PC-3 (cell line): Measurements from ENCODE around the gene TRAPPC2L. TPM values are rescaled to one million over a fixed set of nuclear protein-coding genes. Genes with fewer than 3 reads are reported as not detected.

Experiments
- ATAC-seq: fragments of 200-7000 bp; cut with Tn5 transposase; 2 replicates; pipeline ENCODE4 v1.9.1; 2020; ENCODE audit warnings: mild to moderate bottlenecking, moderate library complexity
- BruUV-seq: library from RNA; stranded (reverse); fragments of 400-500 nt; replicated peaks from 2 replicates; lab custom pipeline; 2021; lab: Mats Ljungman, UMichigan
- CTCF ChIA-PET: fragments of 300-600 bp; sonication (Branson Sonifier 250); formaldehyde crosslinking; loops from one replicate; lab custom pipeline; 2022; ENCODE audit warnings: antibody characterized with exemption; lab: Charles Lee
- POLR2A ChIA-PET: fragments of 300-600 bp; sonication (Branson Sonifier 250); formaldehyde crosslinking; loops from one replicate; lab custom pipeline; 2022; ENCODE audit warnings: antibody characterized with exemption; ENCODE audit not compliant: unreplicated experiment; lab: Charles Lee
- DNase-seq: peaks from one replicate; pipeline ENCODE4 v3.0.0-alpha.2; 2015
- H2AFZ ChIP-seq: fragments of 300-600 bp; sonication (generic); 2 replicates; pipeline ENCODE4 v1.6.0; 2016; ENCODE audit warnings: antibody characterized with exemption, low read length
- H3F3A ChIP-seq: fragments of 300-600 bp; sonication (generic); one replicate; pipeline ENCODE4 v1.6.0; 2017; ENCODE audit warnings: antibody characterized with exemption, low read length, control low read depth, mild to moderate bottlenecking; ENCODE audit not compliant: unreplicated experiment
- H3K27ac ChIP-seq: fragments of 300-600 bp; sonication (generic); 2 replicates; pipeline ENCODE4 v1.5.1; 2016; ENCODE audit warnings: mild to moderate bottlenecking, low read length
- H3K27me3 ChIP-seq: fragments of 300-600 bp; sonication (generic); 2 replicates; pipeline ENCODE4 v1.6.1; 2016; ENCODE audit warnings: low read length, mixed read lengths
- H3K36me3 ChIP-seq: fragments of 300-600 bp; sonication (generic); 2 replicates; pipeline ENCODE4 v1.6.1; 2016; ENCODE audit warnings: low read depth, mixed run types, low read length, mixed read lengths
- H3K4me1 ChIP-seq: fragments of 300-600 bp; sonication (generic); 2 replicates; pipeline ENCODE4 v1.5.1; 2016; ENCODE audit warnings: low read length; ENCODE audit not compliant: insufficient read depth
- H3K4me2 ChIP-seq: fragments of 300-600 bp; sonication (generic); 2 replicates; pipeline ENCODE4 v1.6.0; 2016; ENCODE audit warnings: low read length
- H3K4me3 ChIP-seq: fragments of 300-600 bp; sonication (generic); 2 replicates; pipeline ENCODE4 v1.5.1; 2016; ENCODE audit warnings: mild to moderate bottlenecking, low read length, mixed read lengths
- H3K79me2 ChIP-seq: fragments of 300-600 bp; sonication (generic); 2 replicates; pipeline ENCODE4 v1.6.1; 2017; ENCODE audit warnings: low read length, mixed read lengths
- H3K9ac ChIP-seq: fragments of 300-600 bp; sonication (generic); 2 replicates; pipeline ENCODE4 v1.6.0; 2016; ENCODE audit warnings: mild to moderate bottlenecking, low read length
- H3K9me2 ChIP-seq: fragments of 300-600 bp; sonication (generic); replicated peaks from 2 replicates; pipeline ENCODE4 v1.6.1; 2016; ENCODE audit warnings: mixed run types, low read length, mixed read lengths
- H3K9me3 ChIP-seq: fragments of 300-600 bp; sonication (generic); 2 replicates; pipeline ENCODE4 v1.6.1; 2016; ENCODE audit warnings: low read length, mixed read lengths
- H4K20me1 ChIP-seq: fragments of 300-600 bp; sonication (generic); 2 replicates; pipeline ENCODE4 v1.6.1; 2016; ENCODE audit warnings: low read length, mixed read lengths
- CTCF ChIP-seq: fragments of 300-600 bp; sonication (generic); conservative IDR thresholded peaks from 2 replicates; pipeline ENCODE4 v1.5.1; 2017; ENCODE audit warnings: antibody characterized with exemption, low read depth, mild to moderate bottlenecking, low read length
- EZH2 ChIP-seq: fragments of 300-600 bp; sonication (generic); IDR thresholded peaks from one replicate; pipeline ENCODE4 v1.6.1; 2017; ENCODE audit warnings: antibody characterized with exemption, mild to moderate bottlenecking, low read length; ENCODE audit not compliant: unreplicated experiment
- EZH2phosphoT487 ChIP-seq: fragments of 300-600 bp; sonication (generic); IDR thresholded peaks from 2 replicates; pipeline ENCODE4 v1.6.1; 2018; ENCODE audit warnings: mild to moderate bottlenecking, antibody characterized with exemption, low read length, borderline replicate concordance
- intact Hi-C: fragments of 100-400 bp; cut with micrococcal nuclease; formaldehyde crosslinking; loops from 2 replicates; pipeline ENCODE4 v1.9.0; 2023
- total RNA-seq: library from RNA; depleted of rRNA; stranded (reverse); fragments of >200 nt; gene quantifications from 2 replicates; pipeline ENCODE4 v1.2.3, GENCODE V29; 2014

The TRAPPC2L gene
- total RNA-seq, 1 experiment from 2014 or later: 77.5 TPM

DNA sequence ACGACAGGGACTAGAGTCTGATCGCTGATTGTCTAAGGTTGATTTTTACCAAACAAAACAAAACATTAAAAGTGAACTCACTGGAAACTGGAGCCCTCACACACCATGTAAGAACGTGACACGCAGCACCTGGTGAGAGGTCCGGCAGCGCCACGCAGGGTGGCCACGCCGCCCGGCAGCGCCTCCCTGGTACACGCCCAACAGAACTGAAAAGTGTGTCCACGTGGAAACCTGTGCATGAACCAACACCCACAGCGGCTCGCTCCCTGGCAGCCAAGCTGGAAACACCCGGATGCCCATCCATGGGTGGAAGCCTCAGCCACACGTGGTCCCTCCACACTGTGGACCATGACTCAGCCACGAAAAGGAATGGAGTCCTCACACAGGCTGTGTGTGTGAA is 9.3 kb upstream of the TRAPPC2L start:
- Histone ChIP-seq H3K9ac (no peak overlapping the region), H3K4me3 (no peak overlapping the region), H3K4me1 (no peaks in the 10 kb centered on the region), H3K9me2 (no peaks in the 10 kb centered on the region), H3K36me3 (no peaks in the 10 kb centered on the region), H4K20me1 (no peaks in the 10 kb centered on the region), H3F3A (no peaks in the 10 kb centered on the region), H3K27me3 (no peaks in the 10 kb centered on the region), H3K79me2 (no peaks in the 10 kb centered on the region), H3K4me2 (no peak overlapping the region), H3K27ac (no peak overlapping the region), H2AFZ (no peak overlapping the region), H3K9me3 (no peaks in the 10 kb centered on the region)
- ChIA-PET CTCF (no interaction called here), POLR2A (no interaction called here)
- intact Hi-C loops: no loop called here
- TF ChIP-seq CTCF (no peak), EZH2 (no peak)
- ATAC-seq (no peak), DNase-seq (no peak)
- BruUV-seq: no TSS peak

- H3K4me3 ChIP-seq: no peak overlapping the region
- H3F3A ChIP-seq: no peaks in the 10 kb centered on the region
- no peak overlapping the region for H3K27ac ChIP-seq
- no peak for TF ChIP-seq CTCF
- no peak for TF ChIP-seq EZH2
- TF ChIP-seq EZH2phosphoT487: no peak
- H3K27me3 ChIP-seq: no peaks in the 10 kb centered on the region
- no peaks in the 10 kb centered on the region for H3K36me3 ChIP-seq
- ChIA-PET CTCF (no interaction called here), POLR2A (no interaction called here)
- no peaks in the 10 kb centered on the region for H3K4me1 ChIP-seq
- H4K20me1 ChIP-seq: no peaks in the 10 kb centered on the region
- intact Hi-C loops: no loop called here
- H3K9ac ChIP-seq: no peak overlapping the region
- no peak overlapping the region for H3K4me2 ChIP-seq
- H3K9me2 ChIP-seq: no peaks in the 10 kb centered on the region
- BruUV-seq: no TSS peak
- H3K79me2 ChIP-seq: no peaks in the 10 kb centered on the region
- no peaks in the 10 kb centered on the region for H3K9me3 ChIP-seq
- ATAC-seq (no peak), DNase-seq (no peak)
- H2AFZ ChIP-seq: no peak overlapping the region
Measured at GRCh38 chr16:88848557-88848956, 8.4 kb upstream of the TRAPPC2L start.

GRCh38 chr16:88850531-88851199 is 6.3 kb upstream of the TRAPPC2L start:
- Histone ChIP-seq H3K9me3 (no peaks in the 10 kb centered on the region), H3F3A (no peaks in the 10 kb centered on the region), H3K4me3 (no peak overlapping the region), H3K27ac (no peak overlapping the region), H3K27me3 (no peaks in the 10 kb centered on the region), H3K9ac (no peak overlapping the region), H2AFZ (no peak overlapping the region), H4K20me1 (no peaks in the 10 kb centered on the region), H3K36me3 (no peaks in the 10 kb centered on the region), H3K79me2 (peaks cover 2% of the 10 kb centered on the region), H3K9me2 (no peaks in the 10 kb centered on the region), H3K4me1 (no peaks in the 10 kb centered on the region), H3K4me2 (no peak overlapping the region)
- intact Hi-C loops: no loop called here
- TF ChIP-seq EZH2phosphoT487 (no peak), EZH2 (no peak), CTCF (no peak)
- no TSS peak for BruUV-seq
- ChIA-PET POLR2A (no interaction called here), CTCF (no interaction called here)
- DNase-seq (no peak), ATAC-seq (no peak)
